ENCODE data around the gene KRTAP10-1.
A peak's percentile ranks its signal among the peaks of the same experiment; 100 is the strongest.

Gene KRTAP10-1

DNA sequence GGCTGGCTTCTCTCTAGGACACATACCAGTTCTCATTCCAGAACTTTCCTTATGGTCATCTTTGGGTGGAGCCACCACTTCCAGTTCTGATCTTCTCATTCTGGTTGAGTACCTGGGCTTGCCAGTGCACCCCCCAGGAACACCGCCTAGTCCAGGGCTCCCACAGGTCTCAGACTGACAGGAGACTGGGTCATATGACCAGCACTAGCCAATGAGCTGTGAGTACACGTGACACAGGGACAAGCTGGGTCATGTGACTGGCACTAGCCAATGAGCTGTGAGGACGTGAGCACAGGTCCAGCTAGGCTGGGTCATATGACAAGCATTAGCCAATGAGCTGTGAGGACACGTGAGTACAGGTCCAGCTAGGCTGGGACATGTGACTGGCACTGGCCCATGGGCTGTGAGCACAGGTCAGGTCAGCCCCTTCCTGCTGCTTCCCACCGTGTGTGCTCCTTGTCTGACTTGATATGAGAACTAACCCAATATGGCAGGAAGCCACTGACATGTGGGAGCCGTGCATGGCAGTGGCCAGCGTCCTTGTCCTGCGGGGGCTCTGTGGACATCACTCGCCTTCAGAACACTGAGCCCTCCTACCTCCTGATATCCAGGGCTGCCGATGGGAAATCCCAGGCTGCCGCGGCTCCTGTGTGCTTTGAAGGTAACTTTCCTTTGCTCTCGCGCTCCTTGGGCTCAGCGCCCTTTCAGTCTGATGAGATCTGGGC lies 22.7 kb downstream of the KRTAP10-1 start:
- peak overlapping the region in 1 of 2 donors; percentile 47 for H3K27ac Mint-ChIP-seq
- no peaks in the 10 kb centered on the region for H3K36me3 Mint-ChIP-seq (ENCODE audit: insufficient read depth)
- no peak overlapping the region for H3K4me3 Mint-ChIP-seq
- H3K27me3 Mint-ChIP-seq: peaks cover 0 to 12% of the 10 kb centered on the region in 2 donors
- DNase-seq (no peak), ATAC-seq (replicated peaks) (no peak)
- H3K4me1 Mint-ChIP-seq (ENCODE audit: low read depth in 2 of 2): peaks cover 0 to 3% of the 10 kb centered on the region in 2 donors
- H3K9me3 Mint-ChIP-seq: no peaks in the 10 kb centered on the region

DNA sequence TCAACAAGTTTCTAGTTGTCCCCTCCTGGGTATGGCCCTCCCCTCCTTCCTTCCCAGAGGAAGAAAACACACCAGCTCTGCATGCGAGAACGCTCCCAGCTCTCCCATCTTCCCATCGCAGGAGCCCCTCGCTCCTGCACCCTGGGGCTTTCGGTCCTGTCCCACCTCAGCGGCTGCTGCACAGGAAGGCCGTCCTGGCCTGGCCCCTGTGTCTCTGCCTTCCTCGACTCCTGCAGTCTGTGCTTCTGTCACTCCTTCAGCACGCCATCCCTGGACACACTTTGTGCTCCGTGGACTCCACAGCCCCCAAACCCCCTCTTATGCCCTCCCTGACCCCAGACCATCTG lies 23.2 kb downstream of the KRTAP10-1 start:
- no peak for DNase-seq
- Mint-ChIP-seq H3K27ac (no peak overlapping the region), H3K4me3 (no peak overlapping the region), H3K4me1 (ENCODE audit: low read depth in 2 of 2) (peaks cover 0 to 3% of the 10 kb centered on the region in 2 donors), H3K27me3 (peaks cover 0 to 12% of the 10 kb centered on the region in 2 donors), H3K36me3 (ENCODE audit: insufficient read depth) (no peaks in the 10 kb centered on the region), H3K9me3 (no peaks in the 10 kb centered on the region)
- no peak for ATAC-seq (replicated peaks)

DNA sequence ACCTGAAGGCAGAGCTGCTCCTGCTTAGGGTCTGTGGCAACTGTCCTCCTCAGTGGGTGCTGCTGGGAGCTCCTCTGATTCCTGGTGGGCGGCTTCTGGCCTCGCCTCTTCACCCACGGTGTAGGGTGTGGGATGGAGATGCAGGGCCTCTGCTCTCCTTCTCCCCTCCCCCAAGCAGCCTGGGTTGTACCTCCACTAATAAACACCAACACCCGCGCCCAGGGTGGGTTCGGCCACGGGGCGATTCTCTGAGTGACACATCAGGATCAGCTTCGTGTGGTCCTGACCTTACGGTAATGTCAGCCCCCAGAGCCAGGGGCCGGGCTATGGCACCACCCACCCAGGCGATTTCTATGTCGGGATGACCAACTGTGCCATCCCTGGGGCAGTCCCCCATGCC lies 23.7 kb downstream of the KRTAP10-1 start:
- no peak for ATAC-seq (replicated peaks)
- H3K27ac Mint-ChIP-seq: no peak overlapping the region

DNA sequence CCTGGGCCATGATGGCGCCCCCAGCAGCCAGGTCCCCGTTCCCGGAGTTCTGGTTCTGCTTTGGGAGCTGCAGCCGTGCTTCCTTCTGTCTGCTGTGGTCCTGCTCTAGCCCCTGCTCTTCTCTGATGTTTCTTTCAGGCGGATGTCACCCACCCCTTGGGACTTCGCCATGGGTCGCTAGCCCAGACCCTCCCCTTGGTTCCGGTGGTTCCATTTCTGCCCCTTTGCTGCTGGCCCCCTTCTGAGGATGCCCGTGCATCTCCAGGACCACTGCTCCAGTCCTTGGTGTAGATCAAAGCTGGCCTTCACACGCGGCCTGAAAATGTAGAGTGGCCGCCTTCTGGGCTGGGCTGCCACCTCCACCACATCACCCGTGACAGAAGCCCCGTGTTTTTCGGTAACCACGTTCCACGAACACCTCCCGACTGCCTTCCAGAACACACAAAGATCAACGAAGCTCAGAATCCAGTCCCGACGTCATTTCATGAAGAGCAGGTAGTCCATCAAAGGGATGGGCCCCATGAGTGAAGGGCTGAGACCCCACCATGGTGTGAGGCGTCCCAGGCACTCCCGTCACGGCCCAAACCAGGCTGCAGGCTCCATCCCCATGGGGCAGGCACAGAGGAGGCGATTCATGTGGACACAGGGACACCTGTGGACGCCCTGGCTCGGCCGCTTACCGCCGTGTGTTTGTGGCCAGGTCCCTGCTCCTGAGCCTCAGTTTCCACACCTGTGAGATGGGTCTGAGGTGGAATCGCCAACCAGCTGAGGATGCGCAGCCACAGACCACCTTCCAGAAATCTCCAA lies 24.4 kb downstream of the KRTAP10-1 start:
- peaks cover 0 to 12% of the 10 kb centered on the region in 2 donors for H3K27me3 Mint-ChIP-seq
- no peak overlapping the region for H3K4me3 Mint-ChIP-seq
- ATAC-seq (replicated peaks) (no peak), DNase-seq (no peak)
- H3K27ac Mint-ChIP-seq: no peak overlapping the region
- H3K9me3 Mint-ChIP-seq: no peaks in the 10 kb centered on the region
- peaks cover under 1 to 6% of the 10 kb centered on the region in 2 donors for H3K4me1 Mint-ChIP-seq (ENCODE audit: low read depth in 2 of 2)
- H3K36me3 Mint-ChIP-seq (ENCODE audit: insufficient read depth): no peaks in the 10 kb centered on the region

More for the DNA sequence above, 23.7 kb downstream of the KRTAP10-1 start:
- Mint-ChIP-seq H3K27me3 (peaks cover 0 to 12% of the 10 kb centered on the region in 2 donors), H3K9me3 (no peaks in the 10 kb centered on the region), H3K36me3 (ENCODE audit: insufficient read depth) (no peaks in the 10 kb centered on the region), H3K4me3 (no peak overlapping the region), H3K4me1 (ENCODE audit: low read depth in 2 of 2) (peaks cover 0 to 6% of the 10 kb centered on the region in 2 donors)
- no peak for DNase-seq

DNA sequence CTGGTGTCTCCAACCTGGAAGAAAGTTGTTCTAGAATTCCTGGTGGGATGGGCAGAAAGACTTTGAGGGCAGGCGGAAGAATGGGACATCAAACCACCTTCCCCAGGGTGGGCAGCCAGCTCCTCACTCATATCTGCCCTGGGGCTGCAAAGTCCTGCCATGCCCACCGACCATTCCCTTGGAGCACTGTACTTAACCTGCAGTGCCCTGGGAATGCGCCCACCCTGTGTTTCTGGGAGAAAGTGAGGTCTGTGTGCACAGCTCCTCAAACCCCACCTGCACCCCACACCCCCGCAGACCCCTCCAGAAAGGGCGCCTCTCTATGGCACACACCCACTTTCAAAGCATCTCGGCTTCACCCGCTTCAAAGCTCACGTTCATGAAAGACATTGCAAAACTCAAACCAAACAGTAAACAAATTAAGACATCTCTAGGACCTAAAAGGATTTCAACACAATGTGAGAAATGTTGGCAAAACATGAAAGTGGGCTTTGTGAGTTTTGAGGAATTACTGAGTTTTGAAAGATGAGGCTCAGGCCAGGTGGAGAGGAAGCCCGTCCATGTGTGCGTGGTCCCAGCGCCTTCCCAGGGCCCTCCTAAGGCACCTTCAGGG lies 25.1 kb downstream of the KRTAP10-1 start:
- Mint-ChIP-seq H3K27me3 (peaks cover 0 to 7% of the 10 kb centered on the region in 2 donors), H3K36me3 (ENCODE audit: insufficient read depth) (no peaks in the 10 kb centered on the region), H3K27ac (no peak overlapping the region), H3K9me3 (no peaks in the 10 kb centered on the region), H3K4me3 (no peak overlapping the region), H3K4me1 (ENCODE audit: low read depth in 2 of 2) (peaks cover 3 to 6% of the 10 kb centered on the region in 2 donors)
- no peak for ATAC-seq (replicated peaks)
- no peak for DNase-seq

DNA sequence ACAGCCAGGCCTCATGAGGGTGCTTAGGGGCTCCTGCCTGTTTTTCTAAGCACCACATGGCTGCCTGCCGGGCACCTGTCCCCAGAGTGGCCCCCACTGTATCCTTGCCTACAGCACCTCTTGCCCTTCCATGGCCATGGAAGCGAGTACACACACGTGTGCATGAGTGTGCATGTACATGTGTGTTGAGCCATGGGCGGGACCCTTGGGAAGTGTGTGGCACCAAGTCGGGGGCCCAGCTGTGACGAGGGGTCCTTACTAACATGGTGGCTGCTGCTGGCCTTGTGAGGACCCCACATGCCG lies 25.8 kb downstream of the KRTAP10-1 start:
- Mint-ChIP-seq H3K27ac (no peak overlapping the region), H3K4me3 (no peak overlapping the region)
- no peak for DNase-seq

DNA sequence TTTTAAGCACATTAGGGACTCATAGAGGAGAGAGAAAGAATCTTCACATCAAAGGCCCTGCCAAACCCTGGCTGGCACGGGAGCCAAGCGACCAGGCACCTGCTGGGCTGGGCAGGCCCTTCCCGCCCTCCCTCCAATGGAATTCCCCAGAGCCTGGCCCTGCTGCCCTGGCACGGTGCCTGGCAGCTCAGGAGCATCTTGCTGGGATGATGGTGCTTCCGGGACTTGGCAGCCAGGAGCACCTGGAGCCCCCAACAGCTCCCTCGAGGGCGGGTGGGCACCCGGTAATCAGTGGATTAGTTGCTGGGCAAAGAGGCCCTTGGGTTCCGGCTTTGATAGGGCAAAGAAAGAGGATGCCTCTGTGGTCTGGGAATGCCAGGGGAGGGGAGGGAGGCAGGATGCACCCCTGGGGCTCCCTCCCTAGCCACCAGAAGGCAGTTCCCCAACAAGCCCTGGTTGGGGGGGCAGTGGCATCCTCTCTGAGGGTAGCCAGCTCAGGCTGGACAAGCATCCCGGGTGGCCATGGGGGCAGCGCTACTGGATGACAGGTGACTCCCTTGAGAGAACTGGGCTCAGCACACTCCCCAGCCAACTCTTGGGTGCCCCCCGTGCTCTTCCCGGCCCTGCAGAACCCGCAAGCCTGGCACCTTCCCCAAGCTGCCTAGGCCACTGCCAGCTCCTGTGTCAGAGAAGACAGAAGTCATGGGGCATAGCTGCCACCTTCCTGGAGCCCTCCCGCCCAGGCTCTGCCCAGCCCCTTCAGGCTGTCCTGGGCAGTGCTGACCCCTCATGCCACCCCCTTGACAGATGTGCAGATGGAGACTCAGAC lies 26.4 kb downstream of the KRTAP10-1 start:
- no peak overlapping the region for H3K27ac Mint-ChIP-seq
- DNase-seq (no peak), ATAC-seq (replicated peaks) (no peak)
- peaks cover 3 to 6% of the 10 kb centered on the region in 2 donors for H3K4me1 Mint-ChIP-seq (ENCODE audit: low read depth in 2 of 2)
- no peaks in the 10 kb centered on the region for H3K36me3 Mint-ChIP-seq (ENCODE audit: insufficient read depth)
- H3K9me3 Mint-ChIP-seq: no peaks in the 10 kb centered on the region
- no peaks in the 10 kb centered on the region for H3K27me3 Mint-ChIP-seq
- H3K4me3 Mint-ChIP-seq: no peak overlapping the region

More for the DNA sequence above, 25.8 kb downstream of the KRTAP10-1 start:
- ATAC-seq (replicated peaks): no peak
- Mint-ChIP-seq H3K36me3 (ENCODE audit: insufficient read depth) (no peaks in the 10 kb centered on the region), H3K27me3 (peaks cover 0 to under 1% of the 10 kb centered on the region in 2 donors), H3K9me3 (no peaks in the 10 kb centered on the region), H3K4me1 (ENCODE audit: low read depth in 2 of 2) (peaks cover 3 to 6% of the 10 kb centered on the region in 2 donors)

DNA sequence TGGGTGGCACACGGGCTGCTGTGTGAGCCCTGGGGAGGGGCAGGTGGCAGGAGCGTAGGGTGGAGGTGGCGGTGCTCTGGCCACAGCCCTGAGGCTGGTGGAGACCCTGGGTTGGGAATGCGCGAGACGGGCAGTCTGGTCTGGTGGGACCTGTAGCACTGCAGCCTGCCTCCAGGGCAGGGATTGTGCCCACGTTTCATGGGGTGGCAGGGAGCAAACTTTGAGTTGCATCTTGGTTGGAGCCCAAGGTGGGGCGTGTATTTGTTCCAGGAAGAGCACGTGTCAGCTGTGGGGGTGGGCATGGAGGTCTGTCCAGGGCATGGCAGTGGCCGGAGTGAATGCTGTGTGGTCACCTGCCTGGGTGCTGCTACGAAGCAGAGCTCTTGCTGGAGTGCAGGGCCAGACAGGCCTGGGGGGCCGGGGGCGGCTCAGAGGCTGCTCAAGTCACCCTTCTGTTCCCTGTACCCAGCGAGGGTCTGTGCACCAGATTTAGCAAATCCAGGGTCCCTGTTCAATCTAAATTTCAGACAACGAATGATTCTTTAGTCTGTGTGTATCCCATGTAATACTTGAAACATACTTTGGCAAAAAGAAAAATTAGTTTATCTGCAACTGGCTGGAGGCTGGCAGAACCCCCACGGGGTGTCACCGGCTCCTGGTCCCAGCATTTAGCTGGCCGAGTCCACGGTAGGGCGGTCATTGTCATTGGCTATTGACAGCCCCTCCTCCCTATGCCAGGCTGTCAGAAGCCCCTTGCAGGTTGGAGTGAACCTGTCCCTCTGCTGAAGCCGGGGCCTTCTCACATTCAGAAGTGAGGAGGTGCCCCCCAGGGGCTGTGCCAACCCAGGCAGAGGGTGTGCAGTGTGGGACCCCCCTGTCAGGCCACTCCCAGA lies 27.3 kb downstream of the KRTAP10-1 start:
- no peaks in the 10 kb centered on the region for H3K9me3 Mint-ChIP-seq
- no peak for ATAC-seq (replicated peaks)

DNA sequence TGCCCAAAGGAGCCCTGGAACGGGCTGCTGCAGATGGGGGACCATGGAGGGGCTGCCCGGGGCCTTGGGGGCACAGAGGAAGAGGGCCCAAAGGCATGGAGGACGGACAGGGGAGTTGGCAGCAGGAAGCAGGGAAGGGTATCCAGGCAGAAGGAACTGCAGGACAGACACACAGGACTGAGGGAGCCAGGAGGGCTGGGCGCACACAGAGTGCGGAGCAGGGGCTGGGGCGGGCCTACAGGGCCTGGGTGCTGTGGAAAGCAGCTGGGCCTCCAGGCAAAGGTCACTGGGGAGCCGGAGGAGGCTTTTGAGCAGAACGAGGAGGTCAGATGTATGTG lies 28.1 kb downstream of the KRTAP10-1 start:
- no peak overlapping the region for H3K27ac Mint-ChIP-seq

More for the DNA sequence above, 27.3 kb downstream of the KRTAP10-1 start:
- no peaks in the 10 kb centered on the region for H3K27me3 Mint-ChIP-seq
- H3K36me3 Mint-ChIP-seq (ENCODE audit: insufficient read depth): no peaks in the 10 kb centered on the region
- H3K4me3 Mint-ChIP-seq: no peak overlapping the region
- no peak for DNase-seq
- peaks cover 3 to 6% of the 10 kb centered on the region in 2 donors for H3K4me1 Mint-ChIP-seq (ENCODE audit: low read depth in 2 of 2)
- peak overlapping the region in 1 of 2 donors; percentile 8 for H3K27ac Mint-ChIP-seq

DNA sequence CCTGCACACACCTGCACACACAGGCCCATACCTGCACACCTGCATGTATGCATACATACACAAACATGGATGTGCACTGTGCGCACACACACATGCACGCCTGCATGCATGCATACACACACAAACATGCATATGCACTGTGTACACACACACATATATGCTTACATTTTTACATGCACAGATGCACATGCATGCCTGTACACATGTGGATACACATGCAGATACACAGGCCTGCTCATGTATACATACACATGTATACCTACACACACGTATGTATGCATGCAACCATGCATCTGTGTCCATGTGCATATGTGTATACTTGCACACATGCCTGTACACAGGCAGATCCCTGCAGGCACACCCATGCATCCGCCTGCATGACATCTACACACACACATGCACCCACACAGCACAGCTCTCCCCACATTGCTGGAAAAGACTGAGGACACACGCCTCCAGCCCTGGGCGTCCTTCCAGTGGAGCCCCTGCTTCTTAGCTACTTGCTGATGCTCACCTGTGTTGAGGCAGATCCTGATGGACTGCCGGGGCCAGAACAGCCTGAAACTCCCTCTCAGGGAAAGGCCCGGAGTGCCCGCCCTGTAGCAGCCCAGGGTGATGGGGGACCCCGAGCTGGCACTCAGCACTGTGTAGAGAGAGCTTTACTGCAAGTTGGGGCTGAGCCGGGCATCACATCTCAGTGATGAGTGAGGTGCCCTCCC lies 28.6 kb downstream of the KRTAP10-1 start:
- DNase-seq (no peak), ATAC-seq (replicated peaks) (no peak)
- H3K27me3 Mint-ChIP-seq: peaks cover 0 to 10% of the 10 kb centered on the region in 2 donors
- no peaks in the 10 kb centered on the region for H3K9me3 Mint-ChIP-seq
- no peak overlapping the region for H3K27ac Mint-ChIP-seq
- H3K4me1 Mint-ChIP-seq (ENCODE audit: low read depth in 2 of 2): peaks cover 2 to 3% of the 10 kb centered on the region in 2 donors
- H3K4me3 Mint-ChIP-seq: peak overlapping the region in 1 of 2 donors; percentile 35
- H3K36me3 Mint-ChIP-seq (ENCODE audit: insufficient read depth): no peaks in the 10 kb centered on the region

More for the DNA sequence above, 28.1 kb downstream of the KRTAP10-1 start:
- H3K36me3 Mint-ChIP-seq (ENCODE audit: insufficient read depth): no peaks in the 10 kb centered on the region
- no peaks in the 10 kb centered on the region for H3K9me3 Mint-ChIP-seq
- DNase-seq (no peak), ATAC-seq (replicated peaks) (no peak)
- H3K4me3 Mint-ChIP-seq: no peak overlapping the region
- peaks cover 3 to 5% of the 10 kb centered on the region in 2 donors for H3K4me1 Mint-ChIP-seq (ENCODE audit: low read depth in 2 of 2)
- H3K27me3 Mint-ChIP-seq: peaks cover 0 to 4% of the 10 kb centered on the region in 2 donors

DNA sequence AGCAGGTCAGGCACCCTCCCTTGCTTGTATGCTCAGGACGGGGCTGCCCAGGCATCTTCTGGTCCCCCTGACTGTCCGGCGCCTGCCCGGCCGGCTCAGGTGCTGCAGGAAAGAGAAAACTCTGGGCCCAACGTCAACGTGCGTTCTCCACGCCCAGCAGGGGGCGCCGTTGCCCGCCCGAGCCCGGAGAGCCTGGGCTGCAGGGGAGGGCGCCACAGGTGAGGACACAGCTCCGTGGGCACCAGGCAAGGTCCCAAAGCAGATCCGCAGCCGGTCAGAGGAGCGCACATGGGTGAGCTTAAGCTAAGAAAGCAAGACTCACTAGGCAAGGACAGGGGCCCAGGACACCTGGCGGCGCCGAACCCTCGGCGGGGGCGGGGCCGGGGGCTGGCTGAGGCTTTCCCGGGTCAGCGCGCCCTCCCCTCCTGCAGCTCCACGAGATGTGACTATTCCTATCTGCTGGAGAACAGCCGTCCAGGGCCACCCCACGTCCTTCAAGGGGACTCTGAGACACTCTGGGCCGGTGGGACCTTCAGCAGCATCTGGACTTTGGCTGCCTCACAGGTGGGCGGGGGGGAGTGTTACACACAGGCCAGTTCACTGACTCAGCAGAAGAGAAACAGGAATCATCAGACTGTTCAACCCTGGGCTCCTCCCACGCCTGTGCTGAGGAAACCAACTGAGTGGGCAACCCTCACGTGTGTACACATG lies 29.3 kb downstream of the KRTAP10-1 start:
- H3K36me3 Mint-ChIP-seq (ENCODE audit: insufficient read depth): no peaks in the 10 kb centered on the region
- peaks cover 2 to 3% of the 10 kb centered on the region in 2 donors for H3K4me1 Mint-ChIP-seq (ENCODE audit: low read depth in 2 of 2)
- peak; percentile 98 for ATAC-seq (replicated peaks)
- peak; percentile 81 to 86 (median 82) for DNase-seq
- peaks cover 0 to 17% of the 10 kb centered on the region in 2 donors for H3K27me3 Mint-ChIP-seq
- H3K4me3 Mint-ChIP-seq: peak overlapping the region in 1 of 2 donors; percentile 35
- H3K27ac Mint-ChIP-seq: no peak overlapping the region
- no peaks in the 10 kb centered on the region for H3K9me3 Mint-ChIP-seq
